Testis (tissue), 2 donors: Measurements from ENCODE around the gene OBSCN.

Experiments used
- POLR2A ChIP-seq: fragments of 450-650 bp; IDR thresholded peaks from one replicate; pipeline ENCODE4 v1.6.1; 2017; ENCODE audit warnings: antibody characterized with exemption, mild to moderate bottlenecking, moderate library complexity
- TF ChIP-seq, protein P1 (sequence below), 3 experiments: fragments of 450-650 bp in 2 of 3; fragments of 200-600 bp in 1 of 3; sonication (generic) in 1 of 3; IDR thresholded peaks; one replicate each; pipeline ENCODE4 v1.5.1; 2016 to 2019; ENCODE audit warnings: antibody characterized with exemption in 3 of 3, mild to moderate bottlenecking in 2 of 3, moderate library complexity in 1 of 3

DNA sequence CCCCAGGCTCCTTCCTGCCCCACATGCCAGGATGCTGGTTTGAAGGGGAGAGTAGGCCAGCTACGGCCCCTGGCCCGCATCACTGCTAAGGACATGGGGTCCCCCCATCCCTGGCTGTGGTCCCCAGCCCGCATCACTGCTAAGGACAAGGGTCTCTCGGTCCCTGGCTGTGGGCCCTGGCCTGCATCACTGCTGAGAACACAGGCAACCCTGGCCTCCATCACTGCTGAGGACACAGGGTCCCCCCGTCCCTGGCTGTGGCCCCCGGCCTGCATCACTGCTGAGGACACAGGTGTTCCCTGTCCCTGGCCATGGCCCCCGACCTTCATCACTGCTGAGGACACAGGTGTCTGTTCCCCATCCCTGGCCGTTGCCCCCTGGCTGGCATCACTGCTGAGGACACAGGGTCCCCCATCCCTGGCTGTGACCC, 448 bp upstream of the OBSCN start:
- TF ChIP-seq, protein P1, sequence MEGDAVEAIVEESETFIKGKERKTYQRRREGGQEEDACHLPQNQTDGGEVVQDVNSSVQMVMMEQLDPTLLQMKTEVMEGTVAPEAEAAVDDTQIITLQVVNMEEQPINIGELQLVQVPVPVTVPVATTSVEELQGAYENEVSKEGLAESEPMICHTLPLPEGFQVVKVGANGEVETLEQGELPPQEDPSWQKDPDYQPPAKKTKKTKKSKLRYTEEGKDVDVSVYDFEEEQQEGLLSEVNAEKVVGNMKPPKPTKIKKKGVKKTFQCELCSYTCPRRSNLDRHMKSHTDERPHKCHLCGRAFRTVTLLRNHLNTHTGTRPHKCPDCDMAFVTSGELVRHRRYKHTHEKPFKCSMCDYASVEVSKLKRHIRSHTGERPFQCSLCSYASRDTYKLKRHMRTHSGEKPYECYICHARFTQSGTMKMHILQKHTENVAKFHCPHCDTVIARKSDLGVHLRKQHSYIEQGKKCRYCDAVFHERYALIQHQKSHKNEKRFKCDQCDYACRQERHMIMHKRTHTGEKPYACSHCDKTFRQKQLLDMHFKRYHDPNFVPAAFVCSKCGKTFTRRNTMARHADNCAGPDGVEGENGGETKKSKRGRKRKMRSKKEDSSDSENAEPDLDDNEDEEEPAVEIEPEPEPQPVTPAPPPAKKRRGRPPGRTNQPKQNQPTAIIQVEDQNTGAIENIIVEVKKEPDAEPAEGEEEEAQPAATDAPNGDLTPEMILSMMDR (IDR thresholded peaks at IDR 0.05): no peak
- no peak for TF ChIP-seq POLR2A
